Measurements from ENCODE around the gene OTUD6A.

Gene OTUD6A

GRCh38 chrX:70062076-70062475 lies at the start of gene OTUD6A:
Gene OTUD6A (plus strand): TSS chrX:70062457. CDS start chrX:70062525, 68 bp downstream.
- DNase-seq, result no peak

- peak; percentile 26 for DNase-seq
Observed at GRCh38 chrX:70012756-70013155, 49.5 kb upstream of the OTUD6A start.

- peak; percentile 1 for DNase-seq
Observed at GRCh38 chrX:70013466-70014381, 48.5 kb upstream of the OTUD6A start.

- DNase-seq, result no peak
Observed at GRCh38 chrX:70016513-70016912, 45.7 kb upstream of the OTUD6A start.

GRCh38 chrX:70022616-70023015 lies 39.6 kb upstream of the OTUD6A start:
- DNase-seq, result no peak

- no peak for DNase-seq
Observed at GRCh38 chrX:70025464-70025863, 36.8 kb upstream of the OTUD6A start.

GRCh38 chrX:70026112-70026850 lies 36.0 kb upstream of the OTUD6A start:
- no peak for DNase-seq

GRCh38 chrX:70026851-70027200 lies 35.4 kb upstream of the OTUD6A start:
- DNase-seq, result no peak

GRCh38 chrX:70029863-70030262 lies 32.4 kb upstream of the OTUD6A start:
- peak; percentile 39 for DNase-seq

- peak; percentile 56 for DNase-seq
Observed at GRCh38 chrX:70030301-70030767, 31.9 kb upstream of the OTUD6A start.

GRCh38 chrX:70032792-70033191 lies 29.5 kb upstream of the OTUD6A start:
- DNase-seq, result no peak

GRCh38 chrX:70033348-70034051 lies 28.8 kb upstream of the OTUD6A start:
- peak; percentile 41 for DNase-seq

GRCh38 chrX:70034646-70035045 lies 27.6 kb upstream of the OTUD6A start:
- no peak for DNase-seq

- DNase-seq, result no peak
Observed at GRCh38 chrX:70038515-70038914, 23.7 kb upstream of the OTUD6A start.

- DNase-seq, result no peak
Observed at GRCh38 chrX:70038951-70039350, 23.3 kb upstream of the OTUD6A start.

- DNase-seq, result no peak
Observed at GRCh38 chrX:70039758-70040157, 22.5 kb upstream of the OTUD6A start.

- no peak for DNase-seq
Observed at GRCh38 chrX:70041993-70042392, 20.3 kb upstream of the OTUD6A start.

- no peak for DNase-seq
Observed at GRCh38 chrX:70042399-70043371, 19.6 kb upstream of the OTUD6A start.

GRCh38 chrX:70043685-70044084 lies 18.6 kb upstream of the OTUD6A start:
- no peak for DNase-seq

GRCh38 chrX:70044541-70045245 lies 17.6 kb upstream of the OTUD6A start:
- no peak for DNase-seq

- no peak for DNase-seq
Observed at GRCh38 chrX:70046978-70047377, 15.3 kb upstream of the OTUD6A start.
